Measurements from ENCODE around the gene ARHGEF7. TPM values are rescaled to one million over a fixed set of nuclear protein-coding genes. Genes with fewer than 3 reads are reported as not detected.
A peak's percentile ranks its signal among the peaks of the same experiment; 100 is the strongest.

ARHGEF7 gene
- total RNA-seq, 1 donor from 2014 or later = 64.6 TPM

DNA sequence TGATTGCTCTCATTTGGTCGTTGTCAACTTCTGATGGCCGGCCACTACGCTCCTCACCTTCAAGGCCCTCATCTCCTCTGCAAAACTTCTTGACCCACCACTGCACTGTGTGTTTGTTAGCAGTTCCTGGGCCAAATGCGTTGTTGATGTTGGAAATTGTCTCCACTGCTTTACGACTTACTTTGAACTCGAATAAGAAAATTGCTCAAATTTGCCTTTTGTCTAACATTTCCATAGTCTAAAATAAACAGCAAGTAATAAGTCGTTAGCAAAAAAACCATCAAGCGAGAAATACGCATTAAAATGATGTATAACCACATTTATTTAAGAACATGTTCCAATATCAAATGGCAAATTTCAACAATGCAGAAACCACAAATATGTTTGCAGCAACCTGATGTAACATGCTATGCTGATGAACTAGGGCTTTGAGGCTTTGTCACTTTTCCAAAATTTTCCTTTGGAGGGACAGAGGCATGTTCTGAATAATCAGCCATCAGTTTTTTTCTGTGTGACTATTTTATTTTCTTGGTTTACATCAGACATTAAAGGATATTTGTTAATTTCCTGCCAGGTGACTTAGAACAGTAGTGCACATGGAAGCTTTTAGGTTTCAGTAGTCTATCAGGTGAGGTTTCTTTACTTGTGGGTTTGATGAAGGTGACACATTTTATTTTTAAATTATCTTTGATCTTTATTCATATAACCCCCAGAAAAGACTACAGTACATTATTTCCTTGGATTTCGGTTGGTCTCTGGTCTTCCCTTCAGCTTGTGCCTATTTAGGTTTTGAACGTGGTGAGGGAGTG lies 130.7 kb downstream of the ARHGEF7 start:
- DNase-seq (ENCODE audit: low spot score) = no peak
- peaks cover 5% of the 10 kb centered on the region for H3K27me3 Mint-ChIP-seq (ENCODE audit: insufficient read depth, low read depth)
- Histone ChIP-seq H3K27me3 (no peaks in the 10 kb centered on the region), H3K36me3 (peaks cover 9% of the 10 kb centered on the region), H3F3A (ENCODE audit: low read depth) (no peaks in the 10 kb centered on the region), H2AFZ (replicated peaks) (no peak overlapping the region), H3K4me2 (no peak overlapping the region), H3K79me2 (ENCODE audit: low read depth) (peaks cover 28% of the 10 kb centered on the region), H3K9me3 (ENCODE audit: low read depth) (no peaks in the 10 kb centered on the region), H3K4me1 (peaks cover 20% of the 10 kb centered on the region), H4K20me1 (ENCODE audit: low read depth) (peaks cover 33% of the 10 kb centered on the region), H3K4me3 (no peak overlapping the region), H3K27ac (no peak overlapping the region), H3K9ac (no peak overlapping the region)
- peaks cover 59% of the 10 kb centered on the region for H3K36me3 Mint-ChIP-seq
- H3K27ac Mint-ChIP-seq = no peak overlapping the region
- no peaks in the 10 kb centered on the region for H3K9me3 Mint-ChIP-seq
- TF ChIP-seq, protein P1, sequence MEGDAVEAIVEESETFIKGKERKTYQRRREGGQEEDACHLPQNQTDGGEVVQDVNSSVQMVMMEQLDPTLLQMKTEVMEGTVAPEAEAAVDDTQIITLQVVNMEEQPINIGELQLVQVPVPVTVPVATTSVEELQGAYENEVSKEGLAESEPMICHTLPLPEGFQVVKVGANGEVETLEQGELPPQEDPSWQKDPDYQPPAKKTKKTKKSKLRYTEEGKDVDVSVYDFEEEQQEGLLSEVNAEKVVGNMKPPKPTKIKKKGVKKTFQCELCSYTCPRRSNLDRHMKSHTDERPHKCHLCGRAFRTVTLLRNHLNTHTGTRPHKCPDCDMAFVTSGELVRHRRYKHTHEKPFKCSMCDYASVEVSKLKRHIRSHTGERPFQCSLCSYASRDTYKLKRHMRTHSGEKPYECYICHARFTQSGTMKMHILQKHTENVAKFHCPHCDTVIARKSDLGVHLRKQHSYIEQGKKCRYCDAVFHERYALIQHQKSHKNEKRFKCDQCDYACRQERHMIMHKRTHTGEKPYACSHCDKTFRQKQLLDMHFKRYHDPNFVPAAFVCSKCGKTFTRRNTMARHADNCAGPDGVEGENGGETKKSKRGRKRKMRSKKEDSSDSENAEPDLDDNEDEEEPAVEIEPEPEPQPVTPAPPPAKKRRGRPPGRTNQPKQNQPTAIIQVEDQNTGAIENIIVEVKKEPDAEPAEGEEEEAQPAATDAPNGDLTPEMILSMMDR (IDR thresholded peaks at IDR 0.05) = no peak
- TF ChIP-seq EZH2phosphoT487 (IDR thresholded peaks at IDR 0.05) (no peak), EZH2 (IDR thresholded peaks at IDR 0.05) (no peak)
- peaks cover 17% of the 10 kb centered on the region for H3K4me1 Mint-ChIP-seq
- no peak overlapping the region for H3K4me3 Mint-ChIP-seq

DNA sequence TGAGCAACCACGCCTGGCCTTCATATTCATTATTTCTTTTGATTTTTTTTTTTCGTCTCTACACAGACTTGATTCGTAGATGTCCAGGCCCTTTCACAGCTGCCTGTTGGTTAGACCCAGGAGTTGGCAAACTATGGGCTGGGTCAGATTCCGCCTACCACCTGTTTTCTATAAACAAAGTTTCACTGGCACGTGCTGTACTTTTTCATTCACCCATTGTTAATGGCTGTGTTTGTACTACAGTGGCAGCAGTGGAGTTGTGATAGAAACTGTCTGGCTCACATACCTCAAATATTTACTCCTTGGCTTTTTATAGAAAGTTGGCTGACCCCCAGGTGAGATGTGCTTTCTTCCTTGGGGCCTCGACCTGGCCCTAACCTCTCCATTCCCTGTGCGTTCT lies 132.4 kb downstream of the ARHGEF7 start:
- no peaks in the 10 kb centered on the region for H3K9me3 Mint-ChIP-seq
- peak overlapping the region; percentile 46 for H3K27ac Mint-ChIP-seq

DNA sequence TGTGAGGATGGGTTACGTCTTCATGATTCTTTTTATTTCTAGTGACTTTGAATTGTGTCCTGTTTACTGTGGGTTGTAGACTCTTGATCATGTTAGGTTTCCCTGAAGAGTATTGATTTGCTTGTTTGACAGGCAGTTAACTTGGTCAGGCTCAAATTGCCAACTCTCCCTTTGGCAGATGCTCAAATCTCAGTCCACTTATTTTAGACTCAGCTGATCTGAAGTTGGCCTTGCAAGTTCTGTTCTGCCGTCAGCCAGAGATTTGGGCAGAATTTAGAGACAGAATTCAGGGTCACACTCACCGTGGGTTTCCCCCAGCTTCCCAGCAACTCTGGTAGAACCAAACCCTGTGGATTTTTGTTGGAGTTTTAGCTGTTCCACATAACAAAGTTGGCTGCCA lies 133.7 kb downstream of the ARHGEF7 start:
- H3K36me3 ChIP-seq = peaks cover 6% of the 10 kb centered on the region
- peaks cover 13% of the 10 kb centered on the region for H4K20me1 ChIP-seq (ENCODE audit: low read depth)
- peaks cover 2% of the 10 kb centered on the region for H3K27me3 Mint-ChIP-seq (ENCODE audit: insufficient read depth, low read depth)
- no peak overlapping the region for H3K4me2 ChIP-seq
- DNase-seq (ENCODE audit: low spot score) = no peak
- no peak overlapping the region for H3K9ac ChIP-seq
- H3K4me3 Mint-ChIP-seq = no peak overlapping the region
- H3K79me2 ChIP-seq (ENCODE audit: low read depth) = peaks cover 19% of the 10 kb centered on the region
- no peaks in the 10 kb centered on the region for H3K4me1 Mint-ChIP-seq
- peaks cover 2% of the 10 kb centered on the region for H3K9me3 Mint-ChIP-seq
- TF ChIP-seq EZH2 (IDR thresholded peaks at IDR 0.05) (no peak), EZH2phosphoT487 (IDR thresholded peaks at IDR 0.05) (no peak)
- TF ChIP-seq, protein P1 (IDR thresholded peaks at IDR 0.05) = no peak
- peaks cover 6% of the 10 kb centered on the region for H3K4me1 ChIP-seq
- no peak overlapping the region for H3K27ac Mint-ChIP-seq
- H3K27me3 ChIP-seq = no peaks in the 10 kb centered on the region
- H3K36me3 Mint-ChIP-seq = peaks cover 74% of the 10 kb centered on the region
- no peaks in the 10 kb centered on the region for H3K9me3 ChIP-seq (ENCODE audit: low read depth)
- no peak overlapping the region for H2AFZ ChIP-seq (replicated peaks)
- H3K27ac ChIP-seq = no peak overlapping the region
- H3F3A ChIP-seq (ENCODE audit: low read depth) = no peaks in the 10 kb centered on the region
- no peak overlapping the region for H3K4me3 ChIP-seq

More for the DNA sequence above, 132.4 kb downstream of the ARHGEF7 start:
- Histone ChIP-seq H3K4me2 (no peak overlapping the region), H3K4me3 (no peak overlapping the region), H3K79me2 (ENCODE audit: low read depth) (peaks cover 17% of the 10 kb centered on the region), H4K20me1 (ENCODE audit: low read depth) (peaks cover 17% of the 10 kb centered on the region), H3F3A (ENCODE audit: low read depth) (no peaks in the 10 kb centered on the region), H2AFZ (replicated peaks) (no peak overlapping the region), H3K9me3 (ENCODE audit: low read depth) (no peaks in the 10 kb centered on the region), H3K27ac (no peak overlapping the region), H3K9ac (no peak overlapping the region), H3K36me3 (peaks cover 9% of the 10 kb centered on the region), H3K4me1 (peaks cover 6% of the 10 kb centered on the region), H3K27me3 (no peaks in the 10 kb centered on the region)
- peaks cover 2% of the 10 kb centered on the region for H3K27me3 Mint-ChIP-seq (ENCODE audit: insufficient read depth, low read depth)
- no peaks in the 10 kb centered on the region for H3K4me1 Mint-ChIP-seq
- DNase-seq (ENCODE audit: low spot score) = no peak
- TF ChIP-seq EZH2 (IDR thresholded peaks at IDR 0.05) = no peak
- TF ChIP-seq, protein P1 (IDR thresholded peaks at IDR 0.05) = no peak
- TF ChIP-seq EZH2phosphoT487 (IDR thresholded peaks at IDR 0.05) = no peak
- H3K4me3 Mint-ChIP-seq = no peak overlapping the region
- peaks cover 65% of the 10 kb centered on the region for H3K36me3 Mint-ChIP-seq

Measured in neural progenitor cell (in vitro differentiated cells).